Inferior parietal cortex (tissue), 1 donor: Measurements from ENCODE around the gene CDK16.

Source experiments
- DNase-seq: peaks from one replicate; pipeline ENCODE4 v3.0.0-alpha.2; 2016; ENCODE audit errors: extremely low spot score

The CDK16 gene

DNA sequence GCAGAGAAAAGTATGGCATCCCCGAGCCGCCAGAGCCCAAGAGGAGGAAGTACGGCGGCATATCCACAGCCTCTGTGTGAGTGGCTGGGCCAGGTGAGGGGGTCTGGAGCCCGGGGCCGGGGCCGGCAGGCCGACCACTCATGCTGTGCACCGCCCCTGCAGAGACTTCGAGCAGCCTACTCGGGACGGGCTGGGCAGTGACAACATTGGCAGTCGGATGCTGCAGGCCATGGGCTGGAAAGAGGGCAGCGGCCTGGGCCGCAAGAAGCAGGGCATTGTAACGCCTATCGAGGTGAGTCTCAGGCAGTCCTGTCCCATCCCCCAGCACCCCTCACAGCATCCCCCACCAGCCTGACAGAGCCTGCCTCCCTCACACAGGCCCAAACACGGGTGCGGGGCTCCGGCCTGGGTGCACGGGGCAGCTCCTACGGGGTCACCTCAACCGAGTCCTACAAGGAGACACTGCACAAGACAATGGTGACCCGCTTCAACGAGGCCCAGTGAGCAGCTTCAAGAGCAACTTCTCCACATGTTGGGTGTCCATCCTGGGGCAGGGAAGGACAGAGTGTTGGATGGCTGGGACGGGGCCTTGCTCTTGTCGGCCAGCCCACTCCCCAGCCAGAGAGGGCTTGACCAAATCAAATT, 32.3 kb upstream of the CDK16 start:
- no peak for DNase-seq

DNA sequence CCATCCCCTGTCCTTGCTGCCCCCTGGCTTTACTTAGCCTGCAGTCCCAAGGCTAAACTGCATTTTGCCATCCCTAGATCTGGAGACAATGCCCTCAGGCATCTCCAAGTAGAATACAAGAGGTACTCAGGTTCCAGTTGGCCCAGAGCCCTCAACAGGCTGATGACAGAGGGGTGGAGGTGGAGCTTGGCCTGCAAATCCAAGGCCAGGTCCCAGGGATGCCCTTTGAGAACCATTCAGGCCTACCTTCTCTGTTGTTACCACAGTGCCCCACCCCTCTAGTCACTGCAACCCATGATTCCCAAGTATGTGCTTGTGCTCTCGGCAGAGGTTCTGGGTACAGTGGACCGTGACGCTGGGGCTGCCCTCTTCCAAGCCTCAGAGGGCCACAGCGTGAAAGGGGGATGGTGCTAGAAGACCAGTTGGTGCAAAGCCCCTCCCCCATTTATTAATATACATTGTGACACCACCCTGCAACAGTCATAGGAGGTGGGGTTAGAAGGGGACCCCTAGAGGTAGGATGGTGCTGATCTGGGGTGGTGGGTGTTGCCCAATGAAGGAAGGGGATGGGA, 31.3 kb upstream of the CDK16 start:
- no peak for DNase-seq

- no peak for DNase-seq
Observed at GRCh38 chrX:47189906-47190305, 28.6 kb upstream of the CDK16 start.

DNA sequence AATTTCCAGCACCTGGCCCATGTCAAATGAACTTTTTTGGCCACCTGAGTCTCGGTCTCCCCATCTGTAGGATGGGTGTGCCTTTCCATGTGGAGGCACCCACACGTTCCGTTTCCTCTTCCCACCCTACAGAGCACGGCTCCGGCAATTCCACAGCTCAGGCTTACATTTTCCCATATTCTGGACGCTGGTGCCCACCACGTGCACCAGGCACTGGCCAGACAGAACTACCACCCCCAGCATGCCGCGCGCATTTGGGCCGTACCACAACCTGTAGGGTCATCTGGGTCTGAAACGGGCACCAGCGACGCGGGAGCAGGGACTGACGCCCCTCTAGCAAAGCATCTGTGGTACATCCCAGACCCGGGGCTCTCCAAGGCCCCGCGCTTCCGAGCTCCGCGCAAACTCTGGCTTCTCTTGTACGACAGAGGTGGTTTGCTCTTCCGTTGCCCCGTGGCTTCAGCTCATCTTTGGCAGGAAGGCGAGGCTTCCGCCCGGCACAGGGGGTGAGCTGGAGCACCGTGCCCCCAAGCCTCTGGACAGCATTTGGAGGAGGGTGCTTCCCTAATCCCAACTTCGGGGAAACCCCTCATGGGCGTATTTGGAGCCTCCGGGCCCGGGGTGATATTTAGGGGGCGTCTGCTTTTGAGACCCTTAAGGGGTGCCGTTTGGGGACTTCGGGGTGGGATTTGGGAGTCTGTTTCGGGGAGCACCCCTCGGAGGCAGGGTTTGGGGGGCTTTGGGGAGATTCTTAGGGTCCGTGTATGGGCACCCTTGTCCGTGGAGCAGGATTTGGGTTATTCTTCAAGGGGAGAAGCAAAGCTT, 27.8 kb upstream of the CDK16 start:
- peak; percentile 82 for DNase-seq

GRCh38 chrX:47191331-47191730, 27.1 kb upstream of the CDK16 start:
- no peak for DNase-seq

DNA sequence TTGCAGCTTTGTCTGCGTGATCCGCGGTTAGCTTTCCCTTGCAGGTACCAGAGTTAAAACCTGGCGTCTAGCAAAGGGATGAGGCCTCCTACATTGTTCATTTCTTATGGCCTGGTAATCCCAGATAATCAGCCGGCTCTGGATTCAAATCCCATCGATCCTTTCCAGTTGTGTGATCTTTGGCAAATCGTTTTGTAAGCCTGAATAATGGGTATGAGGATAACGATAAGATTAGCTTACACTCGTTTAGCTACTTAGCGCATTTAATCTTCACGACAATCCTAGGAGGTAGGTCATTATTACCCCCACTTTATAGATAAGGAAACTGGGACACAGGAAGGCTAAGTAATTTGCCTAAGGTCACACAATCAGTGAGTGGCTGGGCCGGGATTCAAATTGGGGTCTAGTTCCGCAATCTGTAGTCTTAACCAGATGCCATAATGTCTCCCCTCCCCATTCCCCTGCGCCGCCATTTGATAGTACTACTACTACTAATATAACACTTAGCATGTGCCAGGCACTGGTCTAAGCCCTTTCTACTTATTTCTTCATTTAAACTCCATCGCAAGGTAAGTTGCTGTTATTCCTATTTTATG, 26.6 kb upstream of the CDK16 start:
- no peak for DNase-seq

- DNase-seq: peak; percentile 95
Observed at GRCh38 chrX:47193475-47194193, 24.8 kb upstream of the CDK16 start, which contains the start of gene UBA1. TSS of gene UBA1 (plus strand) at chrX:47193829. CDS start at chrX:47198803, 4,974 bp downstream.

- DNase-seq: no peak
Observed at GRCh38 chrX:47194194-47194787, 24.2 kb upstream of the CDK16 start.

DNA sequence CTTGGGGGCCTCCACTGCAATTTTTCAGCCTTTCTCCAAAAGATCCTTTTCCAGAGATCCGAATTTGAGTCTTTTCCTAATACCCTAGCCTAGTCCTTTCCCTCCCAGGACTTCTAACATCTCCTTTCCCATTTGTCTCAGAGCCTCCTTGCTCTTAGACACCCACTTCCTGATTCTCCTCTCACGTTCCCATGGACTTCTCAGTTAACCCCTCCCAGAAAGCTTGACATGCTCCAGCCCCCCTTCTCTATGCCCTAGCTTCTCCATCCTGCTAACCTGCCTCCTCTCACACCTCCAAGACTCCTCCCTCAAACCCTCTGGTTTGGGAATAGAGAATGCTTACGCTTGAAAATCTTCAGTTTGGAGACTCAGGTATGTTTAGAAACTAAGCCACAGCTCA, 22.4 kb upstream of the CDK16 start:
- DNase-seq: no peak

DNA sequence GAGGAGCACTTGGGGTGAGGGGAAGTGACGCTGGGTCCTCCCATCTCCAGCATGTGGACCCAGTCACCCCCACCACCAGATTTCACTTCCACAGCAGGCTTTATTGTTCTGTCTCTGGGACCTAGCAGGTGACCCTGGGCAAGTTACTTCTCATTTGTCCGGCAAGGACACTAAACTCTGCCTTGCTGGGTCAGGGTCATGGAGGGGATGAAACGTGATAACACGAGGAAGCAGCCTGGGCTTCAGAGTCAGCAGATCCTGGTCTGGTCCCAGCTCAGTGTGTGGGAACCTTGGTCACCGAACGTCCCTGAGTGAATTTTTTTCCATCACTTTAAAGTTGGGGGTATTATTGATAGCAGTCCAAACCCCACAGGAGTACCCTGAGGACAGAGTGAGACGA, 21.0 kb upstream of the CDK16 start:
- DNase-seq: no peak

GRCh38 chrX:47198026-47198686, 20.3 kb upstream of the CDK16 start:
- no peak for DNase-seq

DNA sequence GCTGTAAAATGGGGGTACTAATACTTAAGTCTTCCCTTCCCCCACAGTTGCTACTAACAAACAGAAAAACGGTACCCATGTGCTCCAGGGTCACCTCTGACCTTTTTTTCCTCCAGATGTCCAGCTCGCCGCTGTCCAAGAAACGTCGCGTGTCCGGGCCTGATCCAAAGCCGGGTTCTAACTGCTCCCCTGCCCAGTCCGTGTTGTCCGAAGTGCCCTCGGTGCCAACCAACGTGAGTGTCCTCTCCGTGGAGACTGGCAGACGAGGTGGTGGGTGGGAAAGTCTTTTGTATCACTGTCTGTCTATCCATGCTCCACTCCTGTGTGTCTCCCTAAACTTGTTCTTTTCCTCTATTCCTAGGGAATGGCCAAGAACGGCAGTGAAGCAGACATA, 19.8 kb upstream of the CDK16 start:
- no peak for DNase-seq

GRCh38 chrX:47199286-47199685, 19.2 kb upstream of the CDK16 start:
- DNase-seq: no peak

DNA sequence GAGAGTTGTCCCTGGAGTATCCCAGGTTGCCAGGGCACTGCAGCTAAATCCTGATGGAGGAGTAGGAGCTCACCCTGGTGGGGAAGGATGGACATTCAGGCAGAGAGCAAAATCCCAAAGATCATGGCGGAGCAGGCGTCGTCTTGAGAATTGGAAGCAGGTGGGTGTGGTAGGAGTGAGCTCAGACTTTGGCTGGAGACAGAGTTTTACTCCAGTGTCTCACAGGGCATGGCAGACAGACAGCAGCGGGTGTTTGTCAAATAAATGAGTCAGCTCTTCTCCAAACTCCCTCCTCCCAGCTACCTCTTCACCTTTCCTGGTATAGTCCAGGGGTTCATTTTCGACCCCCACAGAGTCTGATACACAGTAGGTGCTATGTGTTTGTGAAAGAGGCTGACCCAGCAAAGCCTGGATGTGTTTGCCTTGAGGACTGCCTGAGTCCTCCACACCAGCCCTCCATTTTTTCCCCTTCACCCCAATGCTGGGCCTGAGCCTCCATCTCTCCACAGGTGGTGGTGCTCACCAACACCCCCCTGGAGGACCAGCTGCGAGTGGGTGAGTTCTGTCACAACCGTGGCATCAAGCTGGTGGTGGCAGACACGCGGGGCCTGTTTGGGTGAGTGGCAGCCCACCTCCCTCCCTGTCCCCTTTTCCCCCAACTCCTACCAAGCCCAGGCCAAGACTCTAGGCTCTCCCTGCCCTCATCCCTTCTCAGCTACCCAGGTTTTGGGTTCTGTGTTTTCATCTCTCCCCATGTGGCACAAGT, 17.9 kb upstream of the CDK16 start:
- no peak for DNase-seq

DNA sequence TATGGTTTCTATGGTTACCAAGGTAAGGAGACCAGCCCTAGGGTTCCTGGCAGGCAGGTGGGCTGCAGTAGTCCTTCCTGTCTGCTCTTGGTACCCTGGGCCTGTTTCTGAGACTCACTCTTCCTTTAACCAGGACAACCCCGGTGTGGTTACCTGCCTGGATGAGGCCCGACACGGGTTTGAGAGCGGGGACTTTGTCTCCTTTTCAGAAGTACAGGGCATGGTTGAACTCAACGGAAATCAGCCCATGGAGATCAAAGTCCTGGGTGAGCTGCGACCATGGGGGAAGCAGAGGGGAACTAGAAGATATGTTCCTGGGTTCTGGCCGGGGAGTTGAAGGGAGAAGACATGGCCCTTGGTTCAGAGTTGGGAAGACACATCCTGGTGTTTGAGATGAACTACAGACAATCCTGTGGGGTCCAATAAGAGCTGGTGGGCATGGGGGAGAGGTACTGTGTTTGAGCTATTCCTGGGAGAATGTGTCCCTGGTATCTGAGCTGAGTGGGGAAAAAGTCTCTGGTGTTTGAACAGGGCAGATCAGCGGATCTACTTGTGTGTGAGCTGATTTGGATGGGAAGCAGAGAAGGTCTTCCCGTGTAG, 17.0 kb upstream of the CDK16 start:
- no peak for DNase-seq

DNA sequence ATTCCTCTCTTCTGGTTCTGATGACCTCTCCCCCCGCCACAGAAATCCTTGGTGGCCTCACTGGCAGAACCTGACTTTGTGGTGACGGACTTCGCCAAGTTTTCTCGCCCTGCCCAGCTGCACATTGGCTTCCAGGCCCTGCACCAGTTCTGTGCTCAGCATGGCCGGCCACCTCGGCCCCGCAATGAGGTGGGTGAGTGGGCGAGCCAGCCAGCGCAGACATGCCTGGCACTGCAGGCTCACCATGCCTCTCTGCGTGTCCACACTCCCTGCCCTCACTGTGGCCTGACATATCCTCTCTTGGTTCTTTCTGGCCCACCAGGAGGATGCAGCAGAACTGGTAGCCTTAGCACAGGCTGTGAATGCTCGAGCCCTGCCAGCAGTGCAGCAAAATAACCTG, 16.2 kb upstream of the CDK16 start:
- no peak for DNase-seq

DNA sequence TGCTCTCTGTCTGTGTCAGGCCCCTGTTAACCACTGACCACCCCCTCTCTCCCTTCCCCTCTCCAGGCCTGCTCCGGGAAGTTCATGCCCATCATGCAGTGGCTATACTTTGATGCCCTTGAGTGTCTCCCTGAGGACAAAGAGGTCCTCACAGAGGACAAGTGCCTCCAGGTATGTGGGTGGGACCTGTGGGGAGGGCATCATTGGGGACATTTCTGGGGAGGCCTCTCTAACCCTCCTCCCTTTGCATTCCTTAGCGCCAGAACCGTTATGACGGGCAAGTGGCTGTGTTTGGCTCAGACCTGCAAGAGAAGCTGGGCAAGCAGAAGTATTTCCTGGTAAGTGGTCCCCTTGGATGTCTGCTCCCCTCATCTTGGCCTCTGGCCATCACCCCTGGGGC, 15.6 kb upstream of the CDK16 start:
- no peak for DNase-seq

GRCh38 chrX:47204970-47205369, 13.5 kb upstream of the CDK16 start:
- DNase-seq: no peak

- no peak for DNase-seq
Observed at GRCh38 chrX:47206316-47206715, 12.2 kb upstream of the CDK16 start.

DNA sequence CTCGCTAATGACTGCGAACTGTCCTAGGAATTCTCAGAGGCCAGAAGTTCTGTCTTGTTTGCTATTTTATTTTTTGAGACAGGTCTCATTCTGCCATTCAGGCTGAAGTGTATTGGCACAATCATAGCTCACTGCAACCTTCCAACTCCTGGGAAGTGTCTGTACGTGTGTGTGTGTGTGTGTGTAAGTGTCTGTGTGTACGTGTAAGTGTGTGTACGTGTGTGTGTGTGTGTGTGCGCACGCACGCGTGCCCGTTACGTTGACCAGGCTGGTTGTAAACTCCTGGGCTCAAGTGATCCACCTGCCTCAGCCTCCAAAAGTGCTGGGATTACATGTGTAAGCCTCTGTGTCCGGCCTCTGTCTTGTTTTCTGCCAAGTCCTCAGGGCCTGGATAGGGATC, 10.4 kb upstream of the CDK16 start:
- DNase-seq: no peak
